Breast epithelium (tissue), 4 donors: ENCODE measurements around the gene DLG1. TPM values are rescaled to one million over a fixed set of nuclear protein-coding genes. Genes with fewer than 3 reads are reported as not detected.

ENCODE experiments used
- DNase-seq, 2 donors: peaks; one replicate each; pipeline ENCODE4 v3.0.0-alpha.2; 2019; ENCODE audit warnings: low spot score in 2 of 2
- H3K27ac ChIP-seq, 2 donors: fragments of 200-600 bp; sonication (generic) in 1 of 2; one replicate each; pipeline ENCODE4 v1.5.1; 2016 to 2019; ENCODE audit warnings: mild to moderate bottlenecking in 1 of 2
- H3K27me3 ChIP-seq, 2 donors: fragments of 200-600 bp; sonication (generic) in 1 of 2; one replicate each; pipeline versions ENCODE4 v1.5.1 to v1.6.0; 2017 to 2019; ENCODE audit warnings: control low read depth in 1 of 2, mild to moderate bottlenecking in 1 of 2
- H3K36me3 ChIP-seq: fragments of 200-600 bp; one replicate; pipeline ENCODE4 v1.5.1; 2019
- H3K4me1 ChIP-seq, 2 donors: fragments of 200-600 bp; sonication (generic); one replicate each; pipeline ENCODE4 v1.5.1; 2016 to 2019; ENCODE audit warnings: control low read depth in 1 of 2
- H3K4me3 ChIP-seq, 3 donors: fragments of 200-600 bp; sonication (generic); 1 replicate in 2 of 3; 2 replicates in 1 of 3; pipeline ENCODE4 v1.5.1; 2016 to 2019; ENCODE audit warnings: mild to moderate bottlenecking in 3 of 3, moderate library complexity in 2 of 3
- H3K9me3 ChIP-seq, 2 donors: fragments of 200-600 bp; sonication (generic) in 1 of 2; one replicate each; pipeline ENCODE4 v1.5.1; 2016 to 2019; ENCODE audit warnings: control low read depth in 1 of 2
- CTCF ChIP-seq, 3 donors: fragments of 450-650 bp; IDR thresholded peaks; one replicate each; pipeline ENCODE4 v1.5.1; 2016 to 2017; ENCODE audit warnings: antibody characterized with exemption in 3 of 3, mild to moderate bottlenecking in 3 of 3, moderate library complexity in 3 of 3
- POLR2A ChIP-seq: fragments of 450-650 bp; IDR thresholded peaks from one replicate; pipeline ENCODE4 v1.6.1; 2016; ENCODE audit warnings: antibody characterized with exemption, mild to moderate bottlenecking, moderate library complexity
- POLR2AphosphoS5 ChIP-seq, 3 donors: sonication (generic); formaldehyde crosslinking; IDR thresholded peaks; one replicate each; pipeline ENCODE4 v1.6.1; 2017; ENCODE audit warnings: antibody characterized with exemption in 3 of 3
- intact Hi-C: fragments of 100-400 bp; cut with DNase I; formaldehyde crosslinking; loops from one replicate; pipeline ENCODE4 v1.15.1; 2023; ENCODE audit warnings: low total_unique reads
- total RNA-seq, 3 donors: library from RNA; depleted of rRNA; stranded (reverse); fragments of >200 nt; gene quantifications; one replicate each; pipeline ENCODE4 v1.1.0, GENCODE V29; 2016

DLG1 gene
- total RNA-seq, 3 donors from 2014 or later = 76.0 to 100 (median 76.7) TPM

GRCh38 chr3:197030379-197031314 is 267.8 kb downstream of the DLG1 start:
- TF ChIP-seq POLR2AphosphoS5 (IDR thresholded peaks at IDR 0.05) (no peak), POLR2A (no peak), CTCF (IDR thresholded peaks at IDR 0.05) (no peak)
- H3K27ac ChIP-seq = peak overlapping the region; percentile 25 to 52
- intact Hi-C loops = loop anchor here (1.0 kb wide), 1 partner anchor 37 kb away; no protein-coding TSS in a partner anchor
- no peak for DNase-seq
- H3K9me3 ChIP-seq = no peaks in the 10 kb centered on the region
- no peaks in the 10 kb centered on the region for H3K27me3 ChIP-seq
- H3K36me3 ChIP-seq = no peaks in the 10 kb centered on the region
- H3K4me1 ChIP-seq = peaks cover 3 to 5% of the 10 kb centered on the region in 2 donors
- no peak overlapping the region for H3K4me3 ChIP-seq

- intact Hi-C loops = loop anchor here (1.0 kb wide), 1 partner anchor 36 kb away; no protein-coding TSS in a partner anchor
- Histone ChIP-seq H3K4me1 (peaks cover 3 to 5% of the 10 kb centered on the region in 2 donors), H3K36me3 (no peaks in the 10 kb centered on the region), H3K9me3 (no peaks in the 10 kb centered on the region), H3K4me3 (peak within 1 kb of the TSS; percentile 56 to 77 (median 71)), H3K27me3 (no peaks in the 10 kb centered on the region), H3K27ac (peak within 1 kb of the TSS; percentile 66 to 82)
- no peak for DNase-seq
- TF ChIP-seq POLR2AphosphoS5 (IDR thresholded peaks at IDR 0.05) (no peak), CTCF (IDR thresholded peaks at IDR 0.05) (peak; percentile 5 to 56 (median 11)), POLR2A (no peak)
Measured at GRCh38 chr3:197029511-197030167, 268.8 kb downstream of the DLG1 start, which contains the start of gene MELTF. Gene MELTF, minus strand, starts transcription at chr3:197029817. Its CDS starts 115 bp downstream, at chr3:197029702.

- Histone ChIP-seq H3K4me1 (peaks cover 3 to 9% of the 10 kb centered on the region in 2 donors), H3K27ac (peak overlapping the region; percentile 66 to 82)
- intact Hi-C loops = no loop called here
Measured at GRCh38 chr3:197028728-197029510, 269.5 kb downstream of the DLG1 start.

More at GRCh38 chr3:197028728-197029510, 269.5 kb downstream of the DLG1 start:
- TF ChIP-seq POLR2A (no peak), POLR2AphosphoS5 (IDR thresholded peaks at IDR 0.05) (no peak), CTCF (IDR thresholded peaks at IDR 0.05) (no peak)
- DNase-seq = no peak
- H3K9me3 ChIP-seq = no peaks in the 10 kb centered on the region
- peak overlapping the region; percentile 56 to 77 (median 71) for H3K4me3 ChIP-seq
- H3K36me3 ChIP-seq = no peaks in the 10 kb centered on the region
- H3K27me3 ChIP-seq = no peaks in the 10 kb centered on the region
